ENCODE measurements around the gene FLRT2.

The FLRT2 gene

GRCh38 chr14:85530626-85531025, 682 bp downstream of the FLRT2 start:
- no peak for DNase-seq (ENCODE audit: low read depth in 2 of 2)

GRCh38 chr14:85531141-85531586, 1.2 kb downstream of the FLRT2 start:
- DNase-seq (ENCODE audit: low read depth in 2 of 2): no peak

GRCh38 chr14:85531587-85532373, 1.8 kb downstream of the FLRT2 start:
- no peak for DNase-seq (ENCODE audit: low read depth in 2 of 2)

- DNase-seq (ENCODE audit: low read depth in 2 of 2): no peak
These were observed 2.6 kb downstream of the FLRT2 start for GRCh38 chr14:85532374-85533022.

- no peak for DNase-seq (ENCODE audit: low read depth in 2 of 2)
These were observed 3.3 kb downstream of the FLRT2 start for GRCh38 chr14:85533023-85533860.

GRCh38 chr14:85533861-85534291, 3.9 kb downstream of the FLRT2 start:
- no peak for DNase-seq (ENCODE audit: low read depth in 2 of 2)

- DNase-seq (ENCODE audit: low read depth in 2 of 2): no peak
These were observed 4.7 kb downstream of the FLRT2 start for GRCh38 chr14:85534458-85535293.

GRCh38 chr14:85535321-85535720, 5.4 kb downstream of the FLRT2 start:
- no peak for DNase-seq (ENCODE audit: low read depth in 2 of 2)

GRCh38 chr14:85535991-85536832, 6.3 kb downstream of the FLRT2 start:
- DNase-seq (ENCODE audit: low read depth in 2 of 2): no peak

GRCh38 chr14:85536833-85537190, 6.9 kb downstream of the FLRT2 start:
- no peak for DNase-seq (ENCODE audit: low read depth in 2 of 2)

- DNase-seq (ENCODE audit: low read depth in 2 of 2): no peak
These were observed 7.6 kb downstream of the FLRT2 start for GRCh38 chr14:85537526-85537925.

GRCh38 chr14:85538636-85539035, 8.7 kb downstream of the FLRT2 start:
- no peak for DNase-seq (ENCODE audit: low read depth in 2 of 2)

GRCh38 chr14:85539510-85539909, 9.6 kb downstream of the FLRT2 start:
- DNase-seq (ENCODE audit: low read depth in 2 of 2): no peak

- no peak for DNase-seq (ENCODE audit: low read depth in 2 of 2)
These were observed 12.7 kb downstream of the FLRT2 start for GRCh38 chr14:85542623-85543022.

GRCh38 chr14:85545738-85546137, 15.8 kb downstream of the FLRT2 start:
- no peak for DNase-seq (ENCODE audit: low read depth in 2 of 2)

GRCh38 chr14:85546390-85546789, 16.4 kb downstream of the FLRT2 start:
- no peak for DNase-seq (ENCODE audit: low read depth in 2 of 2)

- no peak for DNase-seq (ENCODE audit: low read depth in 2 of 2)
These were observed 19.8 kb downstream of the FLRT2 start for GRCh38 chr14:85549697-85550096.

GRCh38 chr14:85554106-85554505, 24.2 kb downstream of the FLRT2 start:
- DNase-seq (ENCODE audit: low read depth in 2 of 2): no peak

- no peak for DNase-seq (ENCODE audit: low read depth in 2 of 2)
These were observed 26.3 kb downstream of the FLRT2 start for GRCh38 chr14:85556267-85556666.

GRCh38 chr14:85558505-85558904, 28.6 kb downstream of the FLRT2 start:
- DNase-seq (ENCODE audit: low read depth in 2 of 2): no peak

- DNase-seq (ENCODE audit: low read depth in 2 of 2): no peak
These were observed 32.7 kb downstream of the FLRT2 start for GRCh38 chr14:85562630-85563029.

All from stimulated activated CD4-positive, alpha-beta T cell treated with anti-CD3 and anti-CD28 coated beads, Interleukin-1b, Interleukin-23, amount 100 ng/mL, for 1 hour (primary cell).